Erythroblast (primary cell): Measurements from ENCODE around the gene MAST2.
"Not testable (repeated sequence)": the region's sequence is repeated elsewhere in the genome, so short reads cannot be mapped to it uniquely, and the experiment has no call there.

Experiments
- DNase-seq, 2 experiments: peaks; one replicate each; lab custom pipeline; 2025; lab: John Stamatoyannopoulos, UW
- GATA1 ChIP-seq: IDR thresholded peaks from 2 replicates; pipeline ENCODE4 v1.6.1; 2011; ENCODE audit warnings: low read depth, mild to moderate bottlenecking, control low read depth, low read length, moderate library complexity
- POLR2A ChIP-seq: IDR thresholded peaks from 2 replicates; pipeline ENCODE4 v1.6.1; 2011; ENCODE audit warnings: mild to moderate bottlenecking, low read length

Gene MAST2

GRCh38 chr1:45942411-45942810 lies 139.0 kb downstream of the MAST2 start:
- TF ChIP-seq GATA1 (no peak), POLR2A (no peak)
- DNase-seq = no peak

- no peak for TF ChIP-seq GATA1
- TF ChIP-seq POLR2A = no peak
- DNase-seq = no peak
These were observed 139.8 kb downstream of the MAST2 start for GRCh38 chr1:45943185-45943584.

- no peak for DNase-seq
- TF ChIP-seq POLR2A = no peak
- TF ChIP-seq GATA1 = no peak
These were observed 142.0 kb downstream of the MAST2 start for GRCh38 chr1:45945426-45945825.

GRCh38 chr1:45949462-45949861 lies 146.1 kb downstream of the MAST2 start:
- not testable (repeated sequence) for DNase-seq

GRCh38 chr1:45952072-45952471 lies 148.7 kb downstream of the MAST2 start:
- TF ChIP-seq GATA1 = no peak
- no peak for TF ChIP-seq POLR2A
- DNase-seq = no peak

GRCh38 chr1:45953934-45954847 lies 150.8 kb downstream of the MAST2 start:
- TF ChIP-seq POLR2A (no peak), GATA1 (no peak)
- peak in 1 of 2 experiments; percentile 10 for DNase-seq

- DNase-seq = no peak
- TF ChIP-seq GATA1 (no peak), POLR2A (no peak)
These were observed 154.3 kb downstream of the MAST2 start for GRCh38 chr1:45957684-45958083.

GRCh38 chr1:45958317-45958716 lies 154.9 kb downstream of the MAST2 start:
- no peak for TF ChIP-seq GATA1
- DNase-seq = no peak

GRCh38 chr1:45960930-45961715 lies 157.7 kb downstream of the MAST2 start:
- no peak for DNase-seq
- TF ChIP-seq GATA1 (no peak), POLR2A (no peak)

- DNase-seq = not testable (repeated sequence)
These were observed 158.5 kb downstream of the MAST2 start for GRCh38 chr1:45961936-45962335.

- no peak for DNase-seq
- TF ChIP-seq GATA1 (no peak), POLR2A (no peak)
These were observed 165.7 kb downstream of the MAST2 start for GRCh38 chr1:45968941-45969666.

GRCh38 chr1:45969866-45970265 lies 166.5 kb downstream of the MAST2 start:
- TF ChIP-seq POLR2A (no peak), GATA1 (no peak)
- DNase-seq = no peak

GRCh38 chr1:45971335-45971734 lies 167.9 kb downstream of the MAST2 start:
- no peak for TF ChIP-seq GATA1
- no peak for TF ChIP-seq POLR2A
- DNase-seq = no peak
